Measurements from ENCODE around the gene CXCL13. TPM values are rescaled to one million over a fixed set of nuclear protein-coding genes. Genes with fewer than 3 reads are reported as not detected.
A peak's percentile ranks its signal among the peaks of the same experiment; 100 is the strongest.

The CXCL13 gene
- polyA plus RNA-seq, 3 donors, result not detected

DNA sequence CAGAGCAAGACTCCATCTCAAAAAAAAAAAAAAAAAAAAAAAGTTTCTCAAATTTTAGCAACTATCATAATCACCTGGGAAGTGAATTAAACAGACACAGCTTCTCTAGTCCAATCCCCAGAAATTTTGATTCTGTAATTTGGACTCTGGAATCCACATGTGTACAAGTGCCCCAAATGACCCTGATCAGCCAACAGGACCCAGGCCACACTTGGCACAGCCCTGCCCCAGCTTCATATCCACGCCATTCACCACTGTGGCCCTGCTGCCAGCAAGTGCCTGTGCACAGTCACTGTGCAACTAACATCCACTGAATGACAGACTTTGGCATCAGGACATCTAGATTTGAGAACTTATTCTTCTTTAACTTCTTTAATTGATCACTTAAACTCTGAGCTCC, 14.1 kb upstream of the CXCL13 start:
- Mint-ChIP-seq H3K27ac (no peak overlapping the region), H3K9me3 (no peaks in the 10 kb centered on the region), H3K4me3 (no peak overlapping the region), H3K27me3 (ENCODE audit: low read depth in 3 of 3) (peaks cover 0 to 2% (median 0%) of the 10 kb centered on the region in 3 donors), H3K36me3 (no peaks in the 10 kb centered on the region), H3K4me1 (peaks cover 18% of the 10 kb centered on the region)
- TF ChIP-seq, protein P1, sequence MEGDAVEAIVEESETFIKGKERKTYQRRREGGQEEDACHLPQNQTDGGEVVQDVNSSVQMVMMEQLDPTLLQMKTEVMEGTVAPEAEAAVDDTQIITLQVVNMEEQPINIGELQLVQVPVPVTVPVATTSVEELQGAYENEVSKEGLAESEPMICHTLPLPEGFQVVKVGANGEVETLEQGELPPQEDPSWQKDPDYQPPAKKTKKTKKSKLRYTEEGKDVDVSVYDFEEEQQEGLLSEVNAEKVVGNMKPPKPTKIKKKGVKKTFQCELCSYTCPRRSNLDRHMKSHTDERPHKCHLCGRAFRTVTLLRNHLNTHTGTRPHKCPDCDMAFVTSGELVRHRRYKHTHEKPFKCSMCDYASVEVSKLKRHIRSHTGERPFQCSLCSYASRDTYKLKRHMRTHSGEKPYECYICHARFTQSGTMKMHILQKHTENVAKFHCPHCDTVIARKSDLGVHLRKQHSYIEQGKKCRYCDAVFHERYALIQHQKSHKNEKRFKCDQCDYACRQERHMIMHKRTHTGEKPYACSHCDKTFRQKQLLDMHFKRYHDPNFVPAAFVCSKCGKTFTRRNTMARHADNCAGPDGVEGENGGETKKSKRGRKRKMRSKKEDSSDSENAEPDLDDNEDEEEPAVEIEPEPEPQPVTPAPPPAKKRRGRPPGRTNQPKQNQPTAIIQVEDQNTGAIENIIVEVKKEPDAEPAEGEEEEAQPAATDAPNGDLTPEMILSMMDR (IDR thresholded peaks at IDR 0.05), result no peak
- no peak overlapping the region for H3K9ac ChIP-seq (ENCODE audit: insufficient read depth, low read length, poor library complexity, severe bottlenecking)
- no peak overlapping the region for H3K4me2 ChIP-seq (replicated peaks; ENCODE audit: extremely low read depth, low read length, poor library complexity, severe bottlenecking)
- no peak overlapping the region for H3K27ac ChIP-seq (ENCODE audit: low read depth in 1 of 2, low read length in 2 of 2)
- no peaks in the 10 kb centered on the region for H3K79me2 ChIP-seq (ENCODE audit: insufficient read depth, low read length)
- no peaks in the 10 kb centered on the region for H3K9me3 ChIP-seq (replicated peaks in 1 of 2; ENCODE audit: control insufficient read depth in 1 of 2, insufficient read depth in 1 of 2, low read length in 2 of 2)
- no peaks in the 10 kb centered on the region for H3K36me3 ChIP-seq (replicated peaks in 1 of 2; ENCODE audit: control insufficient read depth in 1 of 2, insufficient read depth in 2 of 2, low read length in 2 of 2)
- no peak for DNase-seq
- no peak overlapping the region for H3K4me3 ChIP-seq (replicated peaks in 1 of 3; ENCODE audit: low read depth in 2 of 3, low read length in 3 of 3)
- H3K27me3 ChIP-seq (ENCODE audit: control insufficient read depth in 2 of 2, insufficient read depth in 2 of 2, low read length in 2 of 2), result no peaks in the 10 kb centered on the region
- H3K4me1 ChIP-seq (ENCODE audit: control insufficient read depth in 1 of 2, insufficient read depth in 2 of 2, low read length in 2 of 2), result peaks cover 0 to 4% of the 10 kb centered on the region in 2 donors
- H4K20me1 ChIP-seq (ENCODE audit: insufficient read depth, low read length), result no peaks in the 10 kb centered on the region
- H2AFZ ChIP-seq (ENCODE audit: insufficient read depth, low read depth, low read length, poor library complexity, severe bottlenecking), result no peak overlapping the region
- 100% methylated on average over 1 of the region's 1 CpG for WGBS (ENCODE audit: insufficient coverage)
- intact Hi-C loops (cut with micrococcal nuclease), result no loop called here

DNA sequence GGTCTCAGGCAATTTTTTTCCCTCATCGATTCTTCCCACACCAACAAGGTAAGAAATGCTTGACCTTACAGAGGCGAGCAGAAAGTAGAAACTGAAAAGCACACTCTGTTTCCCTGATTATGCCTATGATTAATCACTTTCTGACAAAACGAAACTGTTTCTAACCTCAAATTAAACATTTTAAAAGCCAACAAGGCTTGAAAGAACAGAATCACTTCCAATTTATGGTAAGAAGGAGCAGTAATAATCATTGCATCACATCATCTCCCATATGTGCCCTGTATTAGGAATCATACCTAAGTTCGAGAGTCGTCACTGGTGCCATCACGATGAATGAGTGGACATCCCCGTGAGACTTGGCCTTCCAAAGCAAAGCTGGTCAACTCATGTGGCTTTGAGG, 12.5 kb upstream of the CXCL13 start:
- no peaks in the 10 kb centered on the region for H4K20me1 ChIP-seq (ENCODE audit: insufficient read depth, low read length)
- TF ChIP-seq, protein P1 (IDR thresholded peaks at IDR 0.05), result no peak
- 20% methylated on average over 1 of the region's 7 CpGs for WGBS (ENCODE audit: insufficient coverage)
- H3K27ac ChIP-seq (ENCODE audit: low read depth in 1 of 2, low read length in 2 of 2), result no peak overlapping the region
- Mint-ChIP-seq H3K4me1 (peaks cover 8% of the 10 kb centered on the region), H3K27ac (no peak overlapping the region), H3K36me3 (no peaks in the 10 kb centered on the region), H3K27me3 (ENCODE audit: low read depth in 3 of 3) (peaks cover 0 to 2% (median 0%) of the 10 kb centered on the region in 3 donors), H3K4me3 (no peak overlapping the region), H3K9me3 (no peaks in the 10 kb centered on the region)
- H3K36me3 ChIP-seq (replicated peaks in 1 of 2; ENCODE audit: control insufficient read depth in 1 of 2, insufficient read depth in 2 of 2, low read length in 2 of 2), result no peaks in the 10 kb centered on the region
- H3K4me1 ChIP-seq (ENCODE audit: control insufficient read depth in 1 of 2, insufficient read depth in 2 of 2, low read length in 2 of 2), result no peaks in the 10 kb centered on the region
- H3K4me3 ChIP-seq (replicated peaks in 1 of 3; ENCODE audit: low read depth in 2 of 3, low read length in 3 of 3), result no peak overlapping the region
- DNase-seq, result no peak
- H2AFZ ChIP-seq (ENCODE audit: insufficient read depth, low read depth, low read length, poor library complexity, severe bottlenecking), result peak overlapping the region; percentile 42
- intact Hi-C loops (cut with micrococcal nuclease), result no loop called here
- H3K27me3 ChIP-seq (ENCODE audit: control insufficient read depth in 2 of 2, insufficient read depth in 2 of 2, low read length in 2 of 2), result no peaks in the 10 kb centered on the region
- H3K4me2 ChIP-seq (replicated peaks; ENCODE audit: extremely low read depth, low read length, poor library complexity, severe bottlenecking), result no peak overlapping the region
- H3K9me3 ChIP-seq (replicated peaks in 1 of 2; ENCODE audit: control insufficient read depth in 1 of 2, insufficient read depth in 1 of 2, low read length in 2 of 2), result no peaks in the 10 kb centered on the region
- H3K79me2 ChIP-seq (ENCODE audit: insufficient read depth, low read length), result no peaks in the 10 kb centered on the region
- H3K9ac ChIP-seq (ENCODE audit: insufficient read depth, low read length, poor library complexity, severe bottlenecking), result no peak overlapping the region

All from CD14-positive monocyte (primary cell).